ENCODE measurements around the gene BGLAP.

The BGLAP gene

GRCh38 chr1:156225677-156226014 lies 16.3 kb upstream of the BGLAP start:
- Histone ChIP-seq H3K4me2 (ENCODE audit: insufficient read depth, low read length, poor library complexity, severe bottlenecking) (no peak overlapping the region), H2BK5ac (ENCODE audit: low read length) (no peak overlapping the region), H2BK120ac (ENCODE audit: low read depth, low read length) (no peak overlapping the region), H3K23ac (ENCODE audit: low read depth, low read length, poor library complexity) (no peak overlapping the region), H3K9ac (ENCODE audit: low read depth, low read length, poor library complexity) (no peak overlapping the region), H3K4me1 (ENCODE audit: control insufficient read depth in 2 of 2, insufficient read depth in 1 of 2, low read depth in 1 of 2, low read length in 2 of 2) (no peaks in the 10 kb centered on the region), H4K8ac (ENCODE audit: low read depth, low read length) (no peak overlapping the region), H3K4me3 (ENCODE audit: low read length in 2 of 2) (no peak overlapping the region), H3K18ac (ENCODE audit: low read length) (no peak overlapping the region), H3K27me3 (ENCODE audit: control insufficient read depth in 3 of 3, insufficient read depth in 3 of 3, low read depth in 1 of 3, low read length in 3 of 3) (no peaks in the 10 kb centered on the region), H2BK12ac (ENCODE audit: low read length) (no peak overlapping the region), H3K27ac (replicated peaks; ENCODE audit: low read length) (no peak overlapping the region), H3K14ac (ENCODE audit: low read length) (no peak overlapping the region), H2AFZ (ENCODE audit: low read length) (no peak overlapping the region), H3K79me1 (ENCODE audit: low read depth, low read length) (peaks cover 8% of the 10 kb centered on the region), H4K91ac (ENCODE audit: low read depth, low read length, poor library complexity) (no peak overlapping the region), H3K9me3 (replicated peaks in 1 of 2; ENCODE audit: control insufficient read depth in 2 of 2, insufficient read depth in 1 of 2, low read depth in 1 of 2, low read length in 2 of 2) (peaks cover 0 to 2% of the 10 kb centered on the region in 2 donors), H3K4ac (ENCODE audit: low read length) (no peak overlapping the region), H2BK15ac (ENCODE audit: low read length) (no peak overlapping the region), H2AK5ac (ENCODE audit: low read depth, low read length) (no peak overlapping the region), H3K36me3 (replicated peaks in 1 of 2; ENCODE audit: control insufficient read depth in 2 of 2, insufficient read depth in 2 of 2, low read length in 2 of 2) (peaks cover 28 to 71% of the 10 kb centered on the region in 2 donors)
- WGBS, 2 donors (ENCODE audit: extremely low coverage in 2 of 2, insufficient read length in 2 of 2, insufficient replicate concordance in 1 of 2), result no CpG with 5 or more reads among the region's 2 CpGs
- DNase-seq (ENCODE audit: low spot score), result no peak

- Histone ChIP-seq H3K18ac (ENCODE audit: low read length) (no peak overlapping the region), H4K91ac (ENCODE audit: low read depth, low read length, poor library complexity) (no peak overlapping the region), H2BK15ac (ENCODE audit: low read length) (no peak overlapping the region), H3K23ac (ENCODE audit: low read depth, low read length, poor library complexity) (no peak overlapping the region), H2AFZ (ENCODE audit: low read length) (no peak overlapping the region), H3K4me3 (ENCODE audit: low read length in 2 of 2) (no peak overlapping the region), H3K4me2 (ENCODE audit: insufficient read depth, low read length, poor library complexity, severe bottlenecking) (no peak overlapping the region), H3K36me3 (replicated peaks in 1 of 2; ENCODE audit: control insufficient read depth in 2 of 2, insufficient read depth in 2 of 2, low read length in 2 of 2) (peaks cover 26 to 66% of the 10 kb centered on the region in 2 donors), H3K14ac (ENCODE audit: low read length) (no peak overlapping the region), H2BK12ac (ENCODE audit: low read length) (no peak overlapping the region), H3K4me1 (ENCODE audit: control insufficient read depth in 2 of 2, insufficient read depth in 1 of 2, low read depth in 1 of 2, low read length in 2 of 2) (no peaks in the 10 kb centered on the region), H3K9ac (ENCODE audit: low read depth, low read length, poor library complexity) (no peak overlapping the region), H3K4ac (ENCODE audit: low read length) (no peak overlapping the region), H2BK120ac (ENCODE audit: low read depth, low read length) (no peak overlapping the region), H3K27ac (replicated peaks; ENCODE audit: low read length) (no peak overlapping the region), H3K79me1 (ENCODE audit: low read depth, low read length) (peaks cover 8% of the 10 kb centered on the region), H3K9me3 (replicated peaks in 1 of 2; ENCODE audit: control insufficient read depth in 2 of 2, insufficient read depth in 1 of 2, low read depth in 1 of 2, low read length in 2 of 2) (peaks cover 0 to under 1% of the 10 kb centered on the region in 2 donors), H4K8ac (ENCODE audit: low read depth, low read length) (no peak overlapping the region), H2BK5ac (ENCODE audit: low read length) (no peak overlapping the region), H3K27me3 (ENCODE audit: control insufficient read depth in 3 of 3, insufficient read depth in 3 of 3, low read depth in 1 of 3, low read length in 3 of 3) (no peaks in the 10 kb centered on the region), H2AK5ac (ENCODE audit: low read depth, low read length) (no peak overlapping the region)
- DNase-seq (ENCODE audit: low spot score), result no peak
- WGBS, 2 donors (ENCODE audit: extremely low coverage in 2 of 2, insufficient read length in 2 of 2, insufficient replicate concordance in 1 of 2), result no CpG with 5 or more reads among the region's 2 CpGs
Observed at GRCh38 chr1:156226116-156226538, 15.9 kb upstream of the BGLAP start.

GRCh38 chr1:156226782-156227181 lies 15.2 kb upstream of the BGLAP start:
- Histone ChIP-seq H4K8ac (ENCODE audit: low read depth, low read length) (no peak overlapping the region), H3K18ac (ENCODE audit: low read length) (no peak overlapping the region), H3K23ac (ENCODE audit: low read depth, low read length, poor library complexity) (no peak overlapping the region), H3K4ac (ENCODE audit: low read length) (no peak overlapping the region), H3K27ac (replicated peaks; ENCODE audit: low read length) (no peak overlapping the region), H2BK5ac (ENCODE audit: low read length) (no peak overlapping the region), H2AFZ (ENCODE audit: low read length) (no peak overlapping the region), H3K9me3 (replicated peaks in 1 of 2; ENCODE audit: control insufficient read depth in 2 of 2, insufficient read depth in 1 of 2, low read depth in 1 of 2, low read length in 2 of 2) (no peaks in the 10 kb centered on the region), H3K4me3 (ENCODE audit: low read length in 2 of 2) (peak overlapping the region in 1 of 2 donors; percentile 30), H2AK5ac (ENCODE audit: low read depth, low read length) (no peak overlapping the region), H4K91ac (ENCODE audit: low read depth, low read length, poor library complexity) (no peak overlapping the region), H2BK12ac (ENCODE audit: low read length) (no peak overlapping the region), H3K4me1 (ENCODE audit: control insufficient read depth in 2 of 2, insufficient read depth in 1 of 2, low read depth in 1 of 2, low read length in 2 of 2) (no peaks in the 10 kb centered on the region), H3K79me1 (ENCODE audit: low read depth, low read length) (peaks cover 8% of the 10 kb centered on the region), H2BK120ac (ENCODE audit: low read depth, low read length) (no peak overlapping the region), H3K4me2 (ENCODE audit: insufficient read depth, low read length, poor library complexity, severe bottlenecking) (no peak overlapping the region), H3K36me3 (replicated peaks in 1 of 2; ENCODE audit: control insufficient read depth in 2 of 2, insufficient read depth in 2 of 2, low read length in 2 of 2) (peaks cover 21 to 62% of the 10 kb centered on the region in 2 donors), H3K27me3 (ENCODE audit: control insufficient read depth in 3 of 3, insufficient read depth in 3 of 3, low read depth in 1 of 3, low read length in 3 of 3) (no peaks in the 10 kb centered on the region), H3K14ac (ENCODE audit: low read length) (no peak overlapping the region), H2BK15ac (ENCODE audit: low read length) (no peak overlapping the region), H3K9ac (ENCODE audit: low read depth, low read length, poor library complexity) (no peak overlapping the region)
- no peak for DNase-seq (ENCODE audit: low spot score)
- no CpG with 5 or more reads among the region's 4 CpGs for WGBS, 2 donors (ENCODE audit: extremely low coverage in 2 of 2, insufficient read length in 2 of 2, insufficient replicate concordance in 1 of 2)

- no peak overlapping the region for H3K14ac ChIP-seq (ENCODE audit: low read length)
- H3K27me3 ChIP-seq (ENCODE audit: control insufficient read depth in 3 of 3, insufficient read depth in 3 of 3, low read depth in 1 of 3, low read length in 3 of 3), result no peaks in the 10 kb centered on the region
- H2BK5ac ChIP-seq (ENCODE audit: low read length), result no peak overlapping the region
- no peaks in the 10 kb centered on the region for H3K4me1 ChIP-seq (ENCODE audit: control insufficient read depth in 2 of 2, insufficient read depth in 1 of 2, low read depth in 1 of 2, low read length in 2 of 2)
- peaks cover 14 to 59% of the 10 kb centered on the region in 2 donors for H3K36me3 ChIP-seq (replicated peaks in 1 of 2; ENCODE audit: control insufficient read depth in 2 of 2, insufficient read depth in 2 of 2, low read length in 2 of 2)
- no CpG with 5 or more reads among the region's 7 CpGs for WGBS, 2 donors (ENCODE audit: extremely low coverage in 2 of 2, insufficient read length in 2 of 2, insufficient replicate concordance in 1 of 2)
- H3K23ac ChIP-seq (ENCODE audit: low read depth, low read length, poor library complexity), result no peak overlapping the region
- peaks cover 5% of the 10 kb centered on the region for H3K79me1 ChIP-seq (ENCODE audit: low read depth, low read length)
- DNase-seq (ENCODE audit: low spot score), result no peak
- no peak overlapping the region for H4K91ac ChIP-seq (ENCODE audit: low read depth, low read length, poor library complexity)
- H3K27ac ChIP-seq (replicated peaks; ENCODE audit: low read length), result no peak overlapping the region
- no peak overlapping the region for H2AK5ac ChIP-seq (ENCODE audit: low read depth, low read length)
- no peak overlapping the region for H4K8ac ChIP-seq (ENCODE audit: low read depth, low read length)
- no peak overlapping the region for H2BK15ac ChIP-seq (ENCODE audit: low read length)
- no peak overlapping the region for H3K4me2 ChIP-seq (ENCODE audit: insufficient read depth, low read length, poor library complexity, severe bottlenecking)
- H3K9me3 ChIP-seq (replicated peaks in 1 of 2; ENCODE audit: control insufficient read depth in 2 of 2, insufficient read depth in 1 of 2, low read depth in 1 of 2, low read length in 2 of 2), result no peaks in the 10 kb centered on the region
- H2BK12ac ChIP-seq (ENCODE audit: low read length), result no peak overlapping the region
- H2AFZ ChIP-seq (ENCODE audit: low read length), result no peak overlapping the region
- no peak overlapping the region for H2BK120ac ChIP-seq (ENCODE audit: low read depth, low read length)
- no peak overlapping the region for H3K18ac ChIP-seq (ENCODE audit: low read length)
- peak overlapping the region in 1 of 2 donors; percentile 6 for H3K4me3 ChIP-seq (ENCODE audit: low read length in 2 of 2)
- H3K4ac ChIP-seq (ENCODE audit: low read length), result no peak overlapping the region
- H3K9ac ChIP-seq (ENCODE audit: low read depth, low read length, poor library complexity), result no peak overlapping the region
Observed at GRCh38 chr1:156228501-156228900, 13.5 kb upstream of the BGLAP start.

Data from neuronal stem cell (in vitro differentiated cells).